ENCODE results near the gene PINLYP. TPM values are rescaled to one million over a fixed set of nuclear protein-coding genes. Genes with fewer than 3 reads are reported as not detected.
"Not testable (repeated sequence)": the region's sequence is repeated elsewhere in the genome, so short reads cannot be mapped to it uniquely, and the experiment has no call there.

The PINLYP gene
- total RNA-seq, 4 donors from 2014 or later, result 3.8 to 18.4 (median 8.6) TPM

GRCh38 chr19:43597876-43598275, 22.3 kb downstream of the PINLYP start:
- ATAC-seq (ENCODE audit: low FRiP score), result no peak
- TF ChIP-seq CTCF (IDR thresholded peaks at IDR 0.05), result no peak
- no peak for DNase-seq (ENCODE audit: low spot score)

- ATAC-seq (ENCODE audit: low FRiP score), result no peak
- no peak for TF ChIP-seq CTCF (IDR thresholded peaks at IDR 0.05)
- DNase-seq (ENCODE audit: low spot score), result no peak
Observed at GRCh38 chr19:43598445-43599240, 23.0 kb downstream of the PINLYP start.

- no peak for TF ChIP-seq CTCF (IDR thresholded peaks at IDR 0.05)
- no peak for ATAC-seq (ENCODE audit: low FRiP score)
- no peak for DNase-seq (ENCODE audit: low spot score)
Observed at GRCh38 chr19:43599635-43600295, 24.2 kb downstream of the PINLYP start.

GRCh38 chr19:43600326-43600725, 24.7 kb downstream of the PINLYP start:
- not testable (repeated sequence) for ATAC-seq (ENCODE audit: low FRiP score); DNase-seq (ENCODE audit: low spot score)

- no peak for TF ChIP-seq CTCF (IDR thresholded peaks at IDR 0.05)
- ATAC-seq (ENCODE audit: low FRiP score) (no peak), DNase-seq (ENCODE audit: low spot score) (no peak)
Observed at GRCh38 chr19:43605875-43606568, 30.4 kb downstream of the PINLYP start.

GRCh38 chr19:43606569-43607229, 31.1 kb downstream of the PINLYP start:
- no peak for TF ChIP-seq CTCF (IDR thresholded peaks at IDR 0.05)
- no peak for ATAC-seq (ENCODE audit: low FRiP score)
- no peak for DNase-seq (ENCODE audit: low spot score)

Data from omental fat pad (tissue), 4 donors.